NCI-H1417 (cell line): ENCODE results near the gene CDIPT.
A peak's percentile ranks its signal among the peaks of the same experiment; 100 is the strongest.

Source experiments
- DNase-seq, 3 experiments: peaks; one replicate each; lab custom pipeline; 2025; lab: John Stamatoyannopoulos, UW

Gene CDIPT

GRCh38 chr16:29809850-29810698 is 53.0 kb downstream of the CDIPT start:
- peak in 2 of 3 experiments; percentile 30 to 53 for DNase-seq

GRCh38 chr16:29809031-29809747 is 53.8 kb downstream of the CDIPT start:
- no peak for DNase-seq
